GM19452 (cell line): ENCODE measurements around the gene NUDCD3.
"Not testable (repeated sequence)": the region's sequence is repeated elsewhere in the genome, so short reads cannot be mapped to it uniquely, and the experiment has no call there.

Source experiments
- ATAC-seq: cut with Tn5 transposase; IDR thresholded peaks from one replicate; pipeline ENCODE4 v1.9.1; 2021; ENCODE audit not compliant: unreplicated experiment

The NUDCD3 gene

GRCh38 chr7:44518761-44519160 is 28.3 kb upstream of the NUDCD3 start:
- no peak for ATAC-seq

- no peak for ATAC-seq
Observed at GRCh38 chr7:44517175-44517574, 26.7 kb upstream of the NUDCD3 start.

- no peak for ATAC-seq
Observed at GRCh38 chr7:44515590-44516268, 25.3 kb upstream of the NUDCD3 start.

- no peak for ATAC-seq
Observed at GRCh38 chr7:44512736-44513135, 22.3 kb upstream of the NUDCD3 start.

GRCh38 chr7:44511863-44512468 is 21.5 kb upstream of the NUDCD3 start:
- no peak for ATAC-seq

- ATAC-seq = no peak
Observed at GRCh38 chr7:44511236-44511635, 20.8 kb upstream of the NUDCD3 start.

- no peak for ATAC-seq
Observed at GRCh38 chr7:44508328-44509030, 18.0 kb upstream of the NUDCD3 start.

- ATAC-seq = not testable (repeated sequence)
Observed at GRCh38 chr7:44506592-44507288, 16.3 kb upstream of the NUDCD3 start.

- no peak for ATAC-seq
Observed at GRCh38 chr7:44505595-44505994, 15.1 kb upstream of the NUDCD3 start.

GRCh38 chr7:44498230-44498954 is 7.9 kb upstream of the NUDCD3 start:
- ATAC-seq = no peak

GRCh38 chr7:44497155-44498027 is 6.9 kb upstream of the NUDCD3 start:
- no peak for ATAC-seq

GRCh38 chr7:44496385-44496784 is 5.9 kb upstream of the NUDCD3 start:
- ATAC-seq = no peak

GRCh38 chr7:44494960-44495359 is 4.5 kb upstream of the NUDCD3 start:
- no peak for ATAC-seq

GRCh38 chr7:44491229-44491628 is 771 bp upstream of the NUDCD3 start:
- ATAC-seq = no peak

- peak; percentile 28 for ATAC-seq
Observed at GRCh38 chr7:44489955-44490350, 505 bp downstream of the NUDCD3 start.

- ATAC-seq = no peak
Observed at GRCh38 chr7:44488955-44489354, 1.5 kb downstream of the NUDCD3 start.

GRCh38 chr7:44486693-44487092 is 3.8 kb downstream of the NUDCD3 start:
- ATAC-seq = no peak

GRCh38 chr7:44486001-44486400 is 4.5 kb downstream of the NUDCD3 start:
- no peak for ATAC-seq

GRCh38 chr7:44484482-44485313 is 5.8 kb downstream of the NUDCD3 start:
- ATAC-seq = no peak
